Stimulated activated CD4-positive, alpha-beta T cell treated with anti-CD3 and anti-CD28 coated beads, Interleukin-1b, Interleukin-23, amount 100 ng/mL, for 4 hours (primary cell): ENCODE data around the gene UBL3.

Experiments
- DNase-seq, 2 donors: peaks; one replicate each; pipeline ENCODE4 v3.0.0-alpha.2; 2020; ENCODE audit warnings: low read depth in 2 of 2

The UBL3 gene, protein sequence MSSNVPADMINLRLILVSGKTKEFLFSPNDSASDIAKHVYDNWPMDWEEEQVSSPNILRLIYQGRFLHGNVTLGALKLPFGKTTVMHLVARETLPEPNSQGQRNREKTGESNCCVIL

DNA sequence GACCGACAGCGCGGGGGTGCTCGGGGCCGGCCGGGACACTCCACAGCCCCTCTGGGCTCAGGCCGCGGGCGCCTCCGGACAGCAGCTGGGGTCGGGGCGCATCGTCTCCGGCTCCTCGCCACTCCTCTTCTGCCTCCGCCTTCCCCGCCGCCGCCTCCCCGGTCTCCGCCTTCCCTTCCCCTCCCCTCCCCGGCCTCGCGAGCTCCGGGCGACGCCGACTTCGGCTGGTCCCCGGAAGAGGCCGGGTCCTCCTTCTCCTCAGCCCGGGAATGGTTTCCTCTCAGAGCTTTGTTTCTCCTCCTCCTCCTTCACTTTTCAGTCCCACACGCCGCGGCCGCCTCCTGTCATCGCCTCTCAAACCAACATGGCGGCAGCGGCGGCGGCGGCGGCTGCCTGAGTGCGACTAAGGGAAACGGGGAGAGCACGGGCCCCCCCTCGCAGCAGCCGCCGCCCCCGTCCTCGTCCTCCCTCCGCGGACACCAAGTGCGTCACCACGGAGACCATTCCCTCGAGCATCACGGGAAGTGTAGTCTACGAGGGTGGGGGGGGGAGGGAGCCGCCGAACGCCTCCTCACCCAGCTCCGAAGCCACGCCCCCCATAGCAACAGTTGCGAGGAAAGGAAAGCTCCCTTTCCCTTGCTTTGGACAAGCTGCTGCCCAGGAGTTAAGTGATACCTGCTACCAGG is at the start of gene UBL3:
TSS of gene UBL3 (minus strand) at position 405 of the 686 bp plus-strand sequence. CDS start 1,079 bp downstream, outside the sequence.
- DNase-seq: peak; percentile 90 to 91

DNA sequence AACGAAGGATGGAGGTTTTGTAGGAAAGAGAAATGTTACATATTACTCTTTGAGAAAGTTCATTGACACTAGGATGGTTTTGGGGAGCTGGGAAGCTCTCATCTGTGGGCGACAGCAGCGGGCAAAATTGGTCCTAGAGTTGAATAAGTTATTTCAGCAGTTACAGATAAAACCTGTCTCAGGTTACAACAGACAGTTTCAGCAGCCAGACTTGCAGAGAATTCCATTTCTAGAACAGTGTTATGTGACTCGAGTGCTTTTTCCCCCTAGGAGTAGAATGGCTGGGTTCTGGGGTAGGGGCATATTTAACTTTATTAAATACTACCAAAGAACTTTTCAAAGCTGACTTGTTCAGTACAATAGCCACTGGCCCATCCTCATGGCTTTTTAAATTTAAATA is 46.7 kb upstream of the UBL3 start:
- no peak for DNase-seq

DNA sequence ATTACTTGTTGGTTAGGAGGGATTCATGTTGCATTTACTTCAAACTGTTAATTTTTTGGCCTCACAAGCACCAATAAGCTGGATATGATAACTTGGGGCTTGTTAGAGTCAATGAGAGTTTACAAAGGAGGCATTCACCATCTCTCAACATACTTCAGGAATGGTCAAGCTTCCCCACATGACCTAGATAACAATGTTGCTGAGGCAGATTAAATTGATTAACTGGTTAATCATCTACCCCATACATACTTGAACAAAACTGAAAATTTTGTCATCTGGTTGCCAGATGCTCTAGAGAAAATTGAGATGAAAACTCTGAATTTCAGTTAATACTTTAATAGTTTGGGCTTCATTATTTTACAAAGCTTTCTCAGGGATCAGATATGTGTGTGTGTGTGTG is 43.0 kb upstream of the UBL3 start:
- no peak for DNase-seq

DNA sequence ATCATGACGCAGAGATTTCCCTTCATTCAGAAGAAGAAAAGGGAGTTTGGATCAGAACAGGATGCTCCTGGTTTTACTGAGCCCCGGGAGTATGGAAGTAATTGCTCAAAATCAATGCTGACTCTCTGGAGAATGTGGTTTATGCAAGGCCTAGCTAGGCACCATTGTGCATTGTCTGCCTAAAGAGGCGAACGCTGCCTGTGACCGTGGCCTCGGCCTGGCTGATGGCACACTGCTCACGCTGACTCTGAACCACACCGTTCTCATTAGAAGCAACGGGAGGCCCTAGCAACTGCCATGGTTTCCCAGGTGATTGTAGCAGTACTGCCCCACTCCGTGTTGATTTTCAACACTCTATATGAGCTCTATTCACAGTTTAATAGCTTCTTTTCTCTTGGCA is 41.7 kb upstream of the UBL3 start:
- no peak for DNase-seq

DNA sequence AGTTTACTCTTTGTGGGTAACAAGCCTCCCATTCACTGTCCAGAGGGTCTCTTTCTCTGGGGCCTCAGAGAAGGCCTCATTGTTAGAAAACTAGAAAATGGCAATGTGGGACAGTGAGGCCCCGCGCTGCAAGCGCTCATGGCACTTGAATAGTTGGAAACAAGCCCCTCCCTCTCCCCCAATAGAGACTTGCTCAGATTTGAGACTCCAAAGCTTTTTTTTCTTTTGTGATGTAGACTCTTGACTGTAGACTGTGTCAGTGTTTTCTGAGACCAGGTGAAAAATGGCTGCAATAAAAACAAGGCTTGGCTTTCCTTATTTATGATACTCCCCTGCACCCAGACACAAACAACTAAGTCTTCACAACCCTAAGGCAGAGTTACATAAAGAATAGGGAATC is 38.7 kb upstream of the UBL3 start:
- no peak for DNase-seq

DNA sequence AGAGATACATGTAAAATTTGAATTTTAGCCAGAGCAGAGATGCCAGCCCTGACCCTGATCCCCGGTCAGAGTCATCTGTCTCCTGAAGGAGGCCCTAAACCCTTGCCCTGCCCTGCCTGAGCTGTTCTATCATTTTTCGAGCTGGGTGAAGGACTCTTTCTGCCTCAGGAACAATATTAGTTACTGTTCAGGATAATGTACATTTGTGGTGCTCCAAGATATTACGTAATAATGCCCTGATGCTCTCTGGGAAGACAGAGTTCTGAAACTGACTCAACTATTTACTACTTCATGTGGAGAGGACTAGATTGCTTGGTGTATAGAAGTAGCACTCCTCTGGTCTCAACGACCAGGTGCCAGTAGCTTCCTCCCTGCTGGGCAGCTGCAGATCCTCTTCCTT is 37.9 kb upstream of the UBL3 start:
- DNase-seq: no peak

DNA sequence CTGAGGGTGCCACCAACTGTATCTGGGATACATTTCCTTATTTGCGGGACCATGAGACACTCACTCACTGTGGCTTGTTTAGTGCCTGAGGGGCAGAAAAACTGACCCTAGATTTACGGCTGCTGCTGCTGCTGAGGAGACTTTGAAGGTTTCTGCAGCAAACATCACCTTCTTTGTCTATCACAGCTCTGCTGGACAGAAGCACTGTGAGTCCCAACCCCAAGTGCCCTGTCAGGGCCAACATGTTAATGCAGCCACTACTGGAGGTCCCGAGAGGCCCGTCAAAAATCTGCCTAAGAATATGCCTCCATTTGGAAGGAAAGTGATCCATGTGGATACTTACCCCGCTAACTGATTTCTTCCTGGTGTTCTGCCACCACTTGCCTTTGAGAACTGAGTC is 37.3 kb upstream of the UBL3 start:
- no peak for DNase-seq

DNA sequence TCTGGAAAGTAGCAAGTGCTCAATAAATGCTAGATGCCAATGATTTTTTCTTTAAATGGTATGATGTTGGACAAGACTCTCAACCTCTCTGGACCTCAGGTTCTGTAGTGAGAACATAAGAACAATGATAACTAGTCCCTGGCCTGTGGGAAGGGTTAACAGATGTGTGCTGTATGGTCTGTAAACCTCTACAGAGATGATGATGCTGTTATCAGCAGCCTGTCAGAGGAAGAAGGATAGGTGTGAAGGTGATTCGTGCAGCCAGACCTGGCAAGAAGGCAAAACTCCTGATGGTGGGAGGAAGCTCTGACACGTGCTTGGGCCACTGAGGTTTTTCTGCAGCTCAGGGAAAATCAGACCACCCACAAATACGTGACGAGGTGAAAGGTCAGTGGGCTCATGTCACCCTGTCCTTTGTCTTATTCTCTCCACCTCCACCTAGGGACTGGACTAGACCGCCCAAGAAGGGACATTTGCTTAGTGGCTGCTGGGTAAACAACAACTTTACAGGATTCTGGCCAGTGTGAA is 36.7 kb upstream of the UBL3 start:
- DNase-seq: no peak

DNA sequence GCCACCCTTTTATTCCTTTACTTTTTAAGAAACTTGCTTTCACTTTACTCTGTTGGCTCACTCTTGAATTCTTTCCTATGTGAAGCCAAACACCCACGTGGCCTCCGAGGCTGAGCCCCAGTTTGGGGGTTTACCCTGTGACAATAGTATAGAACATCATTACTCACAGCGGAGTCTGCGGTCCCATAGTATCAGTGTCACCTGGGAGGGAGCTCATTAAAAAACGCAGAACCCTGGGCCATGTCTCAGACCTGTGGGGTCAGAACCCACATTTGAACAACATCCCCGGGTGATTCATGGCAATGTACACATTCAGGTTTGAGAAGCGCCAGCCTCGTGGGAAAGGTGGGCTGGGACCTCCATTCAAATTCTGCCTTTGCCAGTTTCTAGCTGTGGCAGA is 36.0 kb upstream of the UBL3 start:
- peak in 1 of 2 donors; percentile 3 for DNase-seq

DNA sequence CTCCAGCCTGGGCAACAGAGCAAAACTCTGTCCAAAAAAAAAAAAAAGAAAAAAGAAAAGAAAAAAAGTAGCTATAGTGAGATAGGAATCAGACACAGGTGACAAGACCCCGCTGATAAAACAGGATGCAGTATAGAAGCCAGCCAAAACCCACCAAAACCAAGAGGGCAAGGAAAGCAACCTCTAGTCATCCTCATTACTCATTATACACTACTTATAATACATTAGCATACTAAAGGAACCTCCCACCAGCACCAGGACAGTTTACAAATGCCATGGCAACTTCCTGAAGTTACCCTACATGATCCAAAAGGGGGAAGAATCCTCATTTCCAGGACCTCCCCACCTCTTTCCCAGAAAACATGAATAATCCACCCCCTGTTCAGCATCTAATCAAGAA is 35.6 kb upstream of the UBL3 start:
- DNase-seq: no peak

DNA sequence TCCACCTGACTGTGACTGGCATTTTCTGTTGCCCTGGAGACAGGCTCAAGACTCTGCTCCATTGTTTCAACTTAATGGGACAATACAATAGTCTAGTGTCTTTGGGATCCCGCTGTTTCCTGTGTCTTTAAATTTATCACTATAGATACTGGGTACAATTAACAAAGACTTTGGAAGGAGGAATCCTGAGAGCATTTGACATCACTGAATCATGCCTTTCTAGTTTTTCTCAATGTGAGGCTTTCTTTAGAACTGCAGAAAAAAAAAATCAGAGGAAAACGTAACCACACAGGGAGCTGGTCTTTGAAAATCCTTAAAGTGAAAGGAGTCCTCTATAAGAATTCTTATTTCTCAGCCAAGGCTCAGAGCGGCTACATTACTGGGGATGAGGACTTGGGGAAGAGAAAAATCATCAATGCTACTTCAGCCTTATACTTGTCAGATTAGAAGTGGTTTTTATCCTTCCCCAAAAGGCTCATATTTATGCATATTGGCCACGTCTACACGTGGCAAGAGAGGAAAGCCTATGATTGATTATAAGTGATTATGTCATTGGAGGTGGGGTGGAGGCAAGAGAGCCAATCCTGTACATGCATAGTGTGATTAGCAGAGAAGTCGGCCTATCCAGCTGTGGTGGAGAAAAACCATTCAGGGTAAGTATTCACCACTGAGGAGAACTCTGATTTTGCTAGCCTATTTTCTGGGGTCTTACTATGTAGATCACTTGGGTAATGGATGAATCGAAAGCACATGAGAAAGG is 34.4 kb upstream of the UBL3 start:
- DNase-seq: no peak

DNA sequence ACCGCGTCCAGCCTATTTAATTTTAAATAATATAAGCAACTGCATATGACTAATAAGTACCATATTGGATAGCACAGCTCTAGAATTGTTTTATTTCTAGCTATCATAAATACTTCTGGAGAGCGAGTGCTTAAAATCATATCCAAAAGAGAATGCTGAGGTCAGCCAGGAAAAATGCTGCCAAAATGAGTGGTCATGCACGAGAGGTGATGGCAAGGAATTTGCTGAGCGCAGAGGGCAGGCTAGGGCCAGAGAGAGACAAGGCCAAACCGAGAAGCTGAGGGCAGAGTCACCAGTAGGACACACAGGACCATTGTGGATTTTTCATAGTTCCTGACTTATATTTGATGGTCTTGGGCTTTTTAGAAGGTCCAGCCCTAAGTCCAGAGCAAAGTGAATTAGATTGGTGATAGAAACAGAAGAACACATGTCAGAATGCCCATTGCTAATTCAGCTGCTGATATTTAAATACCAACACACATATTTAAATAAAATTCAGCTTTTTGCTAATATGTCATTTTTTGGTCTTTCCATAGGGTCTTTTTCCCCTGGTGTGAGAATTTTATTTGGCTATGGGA is 33.6 kb upstream of the UBL3 start:
- DNase-seq: no peak

DNA sequence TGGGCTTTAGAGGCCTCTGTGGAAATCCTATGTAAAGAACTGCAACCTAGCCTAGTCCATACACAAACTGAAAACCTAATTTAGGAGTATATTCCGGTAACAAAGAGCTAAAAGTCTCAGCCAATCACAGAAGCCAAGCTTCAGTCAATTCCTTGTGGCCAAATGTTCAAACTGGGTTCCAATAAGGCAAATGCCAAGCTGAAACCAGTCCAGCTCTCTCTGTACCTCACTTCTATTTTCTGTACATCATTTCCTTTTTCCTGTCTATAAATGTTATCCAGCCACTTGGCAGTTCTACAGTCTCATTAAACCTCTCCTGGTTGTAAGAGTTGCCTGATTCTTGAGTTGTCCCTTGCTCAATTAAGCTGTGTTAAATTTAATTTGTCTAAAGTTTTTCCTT is 31.7 kb upstream of the UBL3 start:
- DNase-seq: no peak

DNA sequence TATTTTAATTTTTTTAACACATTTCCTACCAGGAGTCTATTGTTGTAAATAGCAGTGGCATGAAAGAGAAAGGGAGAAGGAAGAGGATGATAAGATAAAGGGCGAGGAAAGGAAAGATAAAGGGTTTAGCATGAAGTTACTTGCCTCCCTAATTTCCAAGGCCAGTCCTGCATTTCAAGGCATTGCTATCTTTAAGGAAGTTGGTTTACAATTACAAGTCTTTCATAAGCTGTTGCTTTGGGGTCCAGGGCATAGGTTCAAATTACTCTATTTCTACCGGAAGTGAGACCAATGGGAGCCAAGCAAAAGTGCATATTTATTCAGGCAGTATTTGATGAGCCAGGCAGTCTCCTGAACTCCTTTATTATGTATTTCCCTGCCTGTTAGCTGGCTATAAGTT is 27.7 kb upstream of the UBL3 start:
- no peak for DNase-seq

DNA sequence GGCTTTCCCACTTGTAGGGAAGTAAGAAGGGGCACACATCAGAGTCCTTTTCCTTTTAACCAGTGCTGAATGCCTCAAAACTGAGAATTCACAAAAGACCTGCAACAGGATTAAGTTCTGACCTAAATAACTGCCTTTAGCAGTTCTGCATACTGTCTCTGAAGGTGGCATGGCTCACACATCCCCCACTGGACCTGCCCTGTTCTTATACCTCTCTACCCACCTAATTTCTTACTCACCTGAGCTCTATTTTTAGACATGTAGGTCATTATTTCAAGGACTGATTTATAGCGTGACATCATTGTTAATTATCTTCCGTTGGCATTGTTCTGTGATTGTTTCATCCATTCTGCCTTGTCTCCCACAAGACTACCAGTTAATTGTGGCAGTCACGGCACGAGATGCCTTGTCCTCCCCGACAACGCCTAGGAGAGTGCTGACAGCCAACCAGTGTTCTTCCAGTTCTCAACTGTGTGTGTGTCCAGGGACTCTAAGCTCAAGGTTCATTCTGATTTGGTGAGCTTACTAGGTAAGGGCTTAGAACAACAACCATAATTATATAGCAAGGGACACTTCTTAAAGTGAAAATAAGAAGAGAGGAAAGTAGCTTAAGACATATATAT is 27.1 kb upstream of the UBL3 start:
- no peak for DNase-seq

DNA sequence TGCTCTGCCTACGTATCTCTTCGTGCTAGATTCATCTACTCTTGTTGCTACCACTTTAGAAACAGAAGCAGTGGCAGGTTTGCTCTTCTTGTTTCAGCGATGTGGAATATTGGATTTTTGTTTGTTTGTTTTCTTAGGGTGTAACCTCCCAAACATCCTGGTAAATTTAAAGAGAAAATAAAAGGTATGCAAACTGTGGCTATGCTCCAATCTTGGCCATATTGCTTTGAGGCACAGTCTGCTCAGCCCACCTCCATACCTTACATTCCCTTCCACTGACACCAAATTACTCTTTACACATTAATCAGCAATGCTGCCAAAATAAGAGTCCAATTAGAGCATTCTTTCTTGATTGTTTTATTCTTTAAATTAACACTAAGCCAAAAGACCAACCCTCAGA is 25.2 kb upstream of the UBL3 start:
- no peak for DNase-seq

DNA sequence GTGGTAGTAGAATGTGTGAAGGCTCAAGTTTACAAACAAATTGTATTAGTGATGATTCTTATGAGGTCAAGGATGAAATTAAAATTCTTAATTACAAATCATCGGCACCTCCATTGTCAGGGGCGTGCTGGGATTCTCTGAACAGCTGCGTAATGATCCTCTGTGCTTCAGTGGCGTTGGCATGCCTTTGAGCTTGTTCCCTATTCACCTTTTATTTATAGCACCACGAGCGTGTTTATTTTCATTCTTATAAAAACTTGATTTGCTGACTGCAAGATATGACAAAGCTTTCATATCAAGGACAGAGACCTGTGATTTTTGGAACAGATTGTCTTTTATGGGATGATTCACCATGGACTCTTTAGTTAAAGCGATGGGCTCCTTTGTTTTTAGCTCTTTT is 18.2 kb upstream of the UBL3 start:
- DNase-seq: no peak

DNA sequence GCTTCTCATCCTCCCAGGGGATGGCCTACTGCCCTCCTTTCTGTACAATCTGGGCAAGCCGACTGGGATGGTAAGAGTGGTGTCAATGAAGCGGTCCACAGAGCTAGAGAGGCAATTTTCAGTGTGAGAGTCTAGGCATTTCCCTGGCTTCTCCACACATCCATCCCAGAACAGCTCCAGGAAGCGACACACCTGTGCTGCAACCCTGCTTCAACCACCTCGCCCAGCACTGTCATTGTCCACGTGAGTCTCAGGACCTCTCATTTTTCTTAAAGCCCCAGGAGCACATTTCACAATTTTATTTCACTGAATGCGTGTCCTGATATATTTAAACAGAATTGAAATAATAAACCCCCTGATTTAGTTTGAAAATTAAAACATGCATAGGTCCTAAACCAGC is 15.5 kb upstream of the UBL3 start:
- DNase-seq: no peak

DNA sequence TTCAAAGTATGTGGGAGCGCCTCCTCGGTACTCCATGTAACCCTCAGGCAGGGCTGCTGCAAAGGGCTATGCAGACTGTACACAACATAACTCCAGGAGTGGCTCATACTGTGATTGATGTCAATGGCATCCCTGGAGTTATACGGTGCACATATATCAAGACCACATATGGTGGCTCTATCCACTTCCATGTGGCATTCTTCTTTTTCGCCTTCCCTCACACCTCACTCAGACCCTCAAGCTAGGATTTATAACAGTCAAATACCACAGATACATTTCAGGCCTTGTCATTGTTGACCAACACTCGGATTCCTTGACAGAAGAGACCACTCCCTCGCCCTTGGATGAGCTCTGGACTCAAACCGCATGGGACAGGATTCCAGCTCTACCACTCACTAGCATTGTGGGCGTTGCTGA is 11.3 kb upstream of the UBL3 start:
- DNase-seq: no peak

DNA sequence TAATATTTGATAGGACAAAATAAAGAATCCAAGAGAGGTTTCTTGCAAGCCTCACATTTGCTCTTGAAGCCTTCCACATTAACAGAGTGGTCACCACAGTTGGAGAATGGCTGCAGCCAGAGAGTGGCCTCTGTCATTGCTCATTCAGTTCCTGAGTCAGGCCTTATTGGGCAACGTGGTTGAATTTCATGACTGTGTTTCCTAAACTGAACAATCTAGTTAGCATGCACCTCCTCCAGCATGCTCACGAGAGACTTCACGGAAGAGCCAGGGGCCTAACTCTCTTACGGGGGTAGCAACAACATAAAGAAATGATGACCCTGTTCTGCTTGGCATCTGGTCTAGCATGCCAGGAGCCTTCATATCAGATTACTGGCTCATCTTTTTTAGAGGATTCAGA is 9.6 kb upstream of the UBL3 start:
- DNase-seq: no peak

DNA sequence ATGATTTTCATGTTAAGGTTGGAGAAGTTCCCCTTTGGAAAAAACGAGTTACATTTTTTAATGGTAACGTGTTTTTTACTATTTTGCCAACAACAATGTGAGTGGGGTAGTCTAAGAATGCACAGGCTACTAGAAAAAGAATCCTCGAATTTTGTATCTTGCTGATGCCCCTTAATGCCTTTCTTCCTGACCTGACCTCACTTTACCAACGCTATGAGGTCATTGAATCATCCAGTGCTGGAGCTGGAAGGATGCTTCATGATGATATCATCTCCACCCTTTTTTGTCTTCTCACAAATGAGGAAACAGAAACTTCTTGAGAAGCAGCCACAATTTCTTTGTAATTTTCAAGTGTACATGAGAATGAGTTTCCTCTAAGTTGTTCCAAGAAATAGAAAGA is 8.2 kb upstream of the UBL3 start:
- no peak for DNase-seq

DNA sequence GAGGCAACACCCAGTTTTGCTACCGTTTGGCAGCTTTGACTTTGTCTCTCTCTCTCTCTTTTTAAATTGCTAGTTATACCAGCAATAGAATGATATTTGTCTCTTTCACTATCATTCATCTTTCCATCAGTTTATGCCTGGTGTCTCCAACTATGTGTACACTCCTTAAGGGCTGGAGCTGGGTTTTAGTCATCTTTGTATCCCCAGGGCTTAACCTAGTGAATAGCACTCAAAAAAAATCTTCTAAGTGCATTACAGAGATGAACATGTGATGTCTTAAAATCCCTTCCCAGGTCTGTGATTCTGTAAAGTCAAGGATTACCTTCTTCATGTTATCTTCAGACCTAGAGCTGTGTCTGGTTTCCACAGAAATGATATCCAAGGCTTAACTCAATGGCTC is 7.8 kb upstream of the UBL3 start:
- DNase-seq: no peak
